Activated T-cell treated with anti-CD3 and anti-CD28 coated beads, Interleukin-2, amount 50 U/mL, for 4 hours (primary cell): Measurements from ENCODE around the gene LTBR. TPM values are rescaled to one million over a fixed set of nuclear protein-coding genes. Genes with fewer than 3 reads are reported as not detected.

Experiments used
- ATAC-seq, 2 donors: fragments of 200-7000 bp; cut with Tn5 transposase; one replicate each; pipeline ENCODE4 v1.10.0; 2021
- DNase-seq: peaks from one replicate; pipeline ENCODE4 v3.0.0-alpha.2; 2020
- H3K27me3 Mint-ChIP-seq: one replicate; pipeline ENCODE4 v1.8.0; 2021; ENCODE audit warnings: low read depth, mixed read lengths
- H3K36me3 Mint-ChIP-seq: one replicate; pipeline ENCODE4 v1.8.0; 2022; ENCODE audit warnings: mixed read lengths; ENCODE audit not compliant: insufficient read depth
- H3K4me1 Mint-ChIP-seq: one replicate; pipeline ENCODE4 v1.8.0; 2021; ENCODE audit warnings: low read depth, mixed read lengths
- H3K4me3 Mint-ChIP-seq: one replicate; pipeline ENCODE4 v1.8.0; 2021; ENCODE audit warnings: mild to moderate bottlenecking, moderate library complexity, mixed read lengths
- H3K9me3 Mint-ChIP-seq: one replicate; pipeline ENCODE4 v1.8.0; 2021; ENCODE audit warnings: mixed read lengths
- total RNA-seq, 3 donors: library from RNA; stranded (reverse); gene quantifications; one replicate each; pipeline ENCODE4 v1.2.1, GENCODE V29; 2021

LTBR gene
- total RNA-seq, 3 donors from 2014 or later = 1.0 to 2.8 (median 1.3) TPM

- H3K9me3 Mint-ChIP-seq = no peaks in the 10 kb centered on the region
- no peak for DNase-seq
Observed at GRCh38 chr12:6396031-6396430, 12.1 kb downstream of the LTBR start.

GRCh38 chr12:6399884-6400644, 16.1 kb downstream of the LTBR start:
- DNase-seq = no peak
- Mint-ChIP-seq H3K4me3 (no peak overlapping the region), H3K36me3 (no peaks in the 10 kb centered on the region), H3K27me3 (peaks cover 3% of the 10 kb centered on the region), H3K9me3 (no peaks in the 10 kb centered on the region), H3K4me1 (no peaks in the 10 kb centered on the region)
- ATAC-seq = no peak

More at GRCh38 chr12:6396031-6396430, 12.1 kb downstream of the LTBR start:
- no peak for ATAC-seq
- no peaks in the 10 kb centered on the region for H3K4me1 Mint-ChIP-seq
- no peak overlapping the region for H3K4me3 Mint-ChIP-seq
- no peaks in the 10 kb centered on the region for H3K36me3 Mint-ChIP-seq
- H3K27me3 Mint-ChIP-seq = no peaks in the 10 kb centered on the region

- no peak for DNase-seq
- Mint-ChIP-seq H3K4me1 (no peaks in the 10 kb centered on the region), H3K4me3 (no peak overlapping the region), H3K9me3 (no peaks in the 10 kb centered on the region), H3K36me3 (no peaks in the 10 kb centered on the region), H3K27me3 (peaks cover 3% of the 10 kb centered on the region)
- no peak for ATAC-seq
Observed at GRCh38 chr12:6404390-6404789, 20.4 kb downstream of the LTBR start.

- Mint-ChIP-seq H3K4me3 (no peak overlapping the region), H3K36me3 (no peaks in the 10 kb centered on the region), H3K4me1 (no peaks in the 10 kb centered on the region), H3K27me3 (peaks cover 3% of the 10 kb centered on the region), H3K9me3 (no peaks in the 10 kb centered on the region)
- DNase-seq = no peak
- ATAC-seq = no peak
Observed at GRCh38 chr12:6405963-6406362, 22.0 kb downstream of the LTBR start.

- no peaks in the 10 kb centered on the region for H3K36me3 Mint-ChIP-seq
- DNase-seq (no peak), ATAC-seq (no peak)
- H3K4me1 Mint-ChIP-seq = no peaks in the 10 kb centered on the region
- H3K9me3 Mint-ChIP-seq = no peaks in the 10 kb centered on the region
- H3K27me3 Mint-ChIP-seq = peaks cover 3% of the 10 kb centered on the region
- H3K4me3 Mint-ChIP-seq = no peak overlapping the region
Observed at GRCh38 chr12:6407236-6407954, 23.4 kb downstream of the LTBR start.

GRCh38 chr12:6416596-6416995, 32.6 kb downstream of the LTBR start:
- DNase-seq = no peak
- ATAC-seq = no peak
- no peak overlapping the region for H3K4me3 Mint-ChIP-seq

GRCh38 chr12:6418796-6419195, 34.8 kb downstream of the LTBR start:
- no peaks in the 10 kb centered on the region for H3K9me3 Mint-ChIP-seq
- DNase-seq (no peak), ATAC-seq (no peak)
- no peak overlapping the region for H3K4me3 Mint-ChIP-seq
- H3K27me3 Mint-ChIP-seq = no peaks in the 10 kb centered on the region
- peaks cover 12% of the 10 kb centered on the region for H3K4me1 Mint-ChIP-seq
- no peaks in the 10 kb centered on the region for H3K36me3 Mint-ChIP-seq

More at GRCh38 chr12:6416596-6416995, 32.6 kb downstream of the LTBR start:
- Mint-ChIP-seq H3K4me1 (peaks cover 5% of the 10 kb centered on the region), H3K9me3 (no peaks in the 10 kb centered on the region), H3K36me3 (no peaks in the 10 kb centered on the region), H3K27me3 (no peaks in the 10 kb centered on the region)

- H3K27me3 Mint-ChIP-seq = no peaks in the 10 kb centered on the region
- no peaks in the 10 kb centered on the region for H3K36me3 Mint-ChIP-seq
- H3K4me1 Mint-ChIP-seq = peaks cover 22% of the 10 kb centered on the region
- H3K9me3 Mint-ChIP-seq = no peaks in the 10 kb centered on the region
- no peak for DNase-seq
- H3K4me3 Mint-ChIP-seq = no peak overlapping the region
- ATAC-seq = no peak
Observed at GRCh38 chr12:6420364-6420763, 36.4 kb downstream of the LTBR start.

- peaks cover 46% of the 10 kb centered on the region for H3K4me1 Mint-ChIP-seq
- no peaks in the 10 kb centered on the region for H3K27me3 Mint-ChIP-seq
- DNase-seq (peak; percentile 66), ATAC-seq (peak; percentile 63 to 69)
- no peak overlapping the region for H3K4me3 Mint-ChIP-seq
- H3K9me3 Mint-ChIP-seq = no peaks in the 10 kb centered on the region
- H3K36me3 Mint-ChIP-seq = no peaks in the 10 kb centered on the region
Observed at GRCh38 chr12:6423267-6424007, 39.5 kb downstream of the LTBR start.

GRCh38 chr12:6424008-6424347, 40.0 kb downstream of the LTBR start:
- no peaks in the 10 kb centered on the region for H3K27me3 Mint-ChIP-seq
- no peaks in the 10 kb centered on the region for H3K9me3 Mint-ChIP-seq
- ATAC-seq (no peak), DNase-seq (no peak)
- H3K4me1 Mint-ChIP-seq = peaks cover 46% of the 10 kb centered on the region
- no peaks in the 10 kb centered on the region for H3K36me3 Mint-ChIP-seq
- no peak overlapping the region for H3K4me3 Mint-ChIP-seq

- no peaks in the 10 kb centered on the region for H3K9me3 Mint-ChIP-seq
- ATAC-seq (no peak), DNase-seq (no peak)
- no peaks in the 10 kb centered on the region for H3K36me3 Mint-ChIP-seq
- H3K4me3 Mint-ChIP-seq = no peak overlapping the region
- H3K27me3 Mint-ChIP-seq = no peaks in the 10 kb centered on the region
- peaks cover 50% of the 10 kb centered on the region for H3K4me1 Mint-ChIP-seq
Observed at GRCh38 chr12:6424866-6425265, 40.9 kb downstream of the LTBR start.

- H3K4me3 Mint-ChIP-seq = peak overlapping the region; percentile 80
- no peaks in the 10 kb centered on the region for H3K9me3 Mint-ChIP-seq
- no peak for DNase-seq
- H3K4me1 Mint-ChIP-seq = peaks cover 60% of the 10 kb centered on the region
- H3K27me3 Mint-ChIP-seq = no peaks in the 10 kb centered on the region
- H3K36me3 Mint-ChIP-seq = no peaks in the 10 kb centered on the region
- ATAC-seq = no peak
Observed at GRCh38 chr12:6425590-6426531, 41.9 kb downstream of the LTBR start.

GRCh38 chr12:6426882-6427671, 43.1 kb downstream of the LTBR start:
- DNase-seq (peak; percentile 90), ATAC-seq (peak; percentile 82 to 88)
- Mint-ChIP-seq H3K9me3 (no peaks in the 10 kb centered on the region), H3K36me3 (no peaks in the 10 kb centered on the region), H3K4me1 (peaks cover 67% of the 10 kb centered on the region), H3K4me3 (peak overlapping the region; percentile 80), H3K27me3 (no peaks in the 10 kb centered on the region)
